PC-9 (cell line): ENCODE results near the gene LTBP3. TPM values are rescaled to one million over a fixed set of nuclear protein-coding genes. Genes with fewer than 3 reads are reported as not detected.

Source experiments
- BruUV-seq: library from RNA; stranded (reverse); fragments of 400-500 nt; replicated peaks from 2 replicates; lab custom pipeline; 2021; lab: Mats Ljungman, UMichigan
- CTCF ChIA-PET: fragments of 300-600 bp; sonication (Branson Sonifier 250); formaldehyde crosslinking; loops from one replicate; lab custom pipeline; 2022; ENCODE audit warnings: antibody characterized with exemption; lab: Charles Lee
- POLR2A ChIA-PET: fragments of 300-600 bp; sonication (Branson Sonifier 250); formaldehyde crosslinking; loops from one replicate; lab custom pipeline; 2022; ENCODE audit warnings: antibody characterized with exemption; ENCODE audit not compliant: unreplicated experiment; lab: Charles Lee
- DNase-seq, 2 experiments: peaks; one replicate each; pipeline versions ENCODE4 v3.0.0 to v3.0.0-alpha.2; 2015 to 2022; ENCODE audit warnings: mixed read lengths in 1 of 2
- H2AFZ ChIP-seq: fragments of 200-600 bp; sonication (generic); 2 replicates; pipeline ENCODE4 v1.8.1; 2017; ENCODE audit warnings: antibody characterized with exemption
- H3F3A ChIP-seq: fragments of 200-600 bp; sonication (generic); 2 replicates; pipeline ENCODE4 v1.8.1; 2017; ENCODE audit warnings: antibody characterized with exemption, mild to moderate bottlenecking, low read depth; ENCODE audit not compliant: insufficient read depth
- H3K27ac ChIP-seq: fragments of 200-600 bp; sonication (generic); 2 replicates; pipeline ENCODE4 v1.6.1; 2016; ENCODE audit warnings: mixed run types
- H3K27me3 ChIP-seq: fragments of 200-600 bp; sonication (generic); 2 replicates; pipeline ENCODE4 v1.6.1; 2016; ENCODE audit warnings: low read depth, mixed run types; ENCODE audit not compliant: insufficient read depth
- H3K36me3 ChIP-seq: fragments of 200-600 bp; sonication (generic); 2 replicates; pipeline ENCODE4 v1.6.1; 2016; ENCODE audit warnings: low read depth, mixed run types
- H3K4me1 ChIP-seq: fragments of 200-600 bp; sonication (generic); replicated peaks from 2 replicates; pipeline ENCODE4 v1.6.1; 2016; ENCODE audit warnings: mixed run types; ENCODE audit not compliant: insufficient read depth
- H3K4me2 ChIP-seq: fragments of 200-600 bp; sonication (generic); 2 replicates; pipeline ENCODE4 v1.6.1; 2017; ENCODE audit warnings: mixed run types
- H3K4me3 ChIP-seq: fragments of 200-600 bp; sonication (generic); 2 replicates; pipeline ENCODE4 v1.6.1; 2016; ENCODE audit warnings: mixed run types
- H3K79me2 ChIP-seq: fragments of 200-600 bp; sonication (generic); 2 replicates; pipeline ENCODE4 v1.6.1; 2017; ENCODE audit warnings: low read depth, mixed run types
- H3K9me2 ChIP-seq: fragments of 200-600 bp; sonication (generic); 2 replicates; pipeline ENCODE4 v1.8.1; 2017; ENCODE audit warnings: mild to moderate bottlenecking; ENCODE audit not compliant: insufficient read depth
- H3K9me3 ChIP-seq: fragments of 200-600 bp; sonication (generic); 2 replicates; pipeline ENCODE4 v1.8.1; 2016; ENCODE audit warnings: low read depth; ENCODE audit not compliant: insufficient read depth
- H4K20me1 ChIP-seq: fragments of 200-600 bp; sonication (generic); 2 replicates; pipeline ENCODE4 v1.8.1; 2017; ENCODE audit not compliant: insufficient read depth
- EZH2 ChIP-seq: fragments of 200-600 bp; sonication (generic); IDR thresholded peaks from 2 replicates; pipeline ENCODE4 v1.8.0; 2017; ENCODE audit warnings: antibody characterized with exemption, low read depth
- intact Hi-C: fragments of 100-400 bp; cut with micrococcal nuclease; formaldehyde crosslinking; loops from one replicate; pipeline ENCODE4 v1.10.0; 2022; ENCODE audit not compliant: unreplicated experiment
- total RNA-seq: library from RNA; stranded (reverse); gene quantifications from 2 replicates; pipeline ENCODE4 v1.2.3, GENCODE V29; 2021
- TF ChIP-seq, protein P1 (sequence below): fragments of 200-600 bp; sonication (generic); conservative IDR thresholded peaks from 2 replicates; pipeline ENCODE4 v1.6.1; 2017; ENCODE audit warnings: mixed run types, antibody characterized with exemption, mild to moderate bottlenecking, moderate library complexity

Gene LTBP3
- total RNA-seq, 1 experiment from 2014 or later = 455 TPM

DNA sequence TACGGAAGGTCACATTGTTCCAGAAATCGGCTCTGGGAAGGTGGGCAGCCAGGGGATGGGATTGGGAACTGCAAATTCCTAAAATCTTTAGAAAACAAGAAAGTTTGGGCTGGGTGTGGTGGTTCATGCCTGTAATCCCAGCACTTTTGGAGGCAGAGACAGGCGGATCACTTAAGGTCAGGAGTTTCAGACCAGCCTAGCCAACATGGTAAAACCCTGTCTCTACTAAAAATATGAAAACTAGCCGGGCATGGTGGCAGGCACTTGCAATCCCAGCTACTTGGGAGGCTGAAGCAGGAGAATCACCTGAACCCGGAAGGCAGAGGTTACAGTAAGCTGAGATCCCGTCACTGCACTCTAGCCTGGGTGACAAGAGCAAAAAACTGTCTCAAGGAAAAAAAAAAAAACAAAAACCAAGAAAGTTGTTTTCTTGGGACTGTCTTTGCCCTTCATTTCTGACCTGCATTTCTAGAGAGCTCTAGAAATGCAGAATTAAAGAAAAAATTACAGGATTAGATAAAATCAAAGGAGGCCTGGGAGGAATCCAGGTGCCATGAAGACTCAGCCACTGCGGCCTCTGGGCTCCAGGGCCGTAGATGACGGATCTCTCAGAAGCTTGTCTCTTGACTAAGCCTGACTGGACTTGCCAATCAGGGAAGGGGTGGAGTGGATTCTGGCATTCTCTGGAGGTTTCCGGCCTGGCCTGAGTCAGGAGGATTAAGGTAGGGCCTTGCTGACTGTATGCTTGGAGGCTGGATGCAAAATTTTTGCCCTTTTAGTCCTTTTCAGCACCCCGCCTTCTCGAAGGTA is 64.6 kb downstream of the LTBP3 start:
- H3F3A ChIP-seq = peaks cover 70% of the 10 kb centered on the region
- peak overlapping the region; percentile 70 for H3K4me2 ChIP-seq
- H4K20me1 ChIP-seq = no peaks in the 10 kb centered on the region
- ChIA-PET POLR2A (interaction anchor here (0.6 to 3.6 kb wide), 12 partner anchors 13 to 411 kb away, joined by 3 to 34 read pairs (median 6); partner anchors contain the start of genes NEAT1 and SLC25A45), CTCF (interaction anchor here (0.6 to 4.4 kb wide), 6 partner anchors 15 to 112 kb away, joined by 3 to 18 read pairs (median 4); no protein-coding TSS in a partner anchor)
- H2AFZ ChIP-seq = no peak overlapping the region
- H3K79me2 ChIP-seq = peaks cover 16% of the 10 kb centered on the region
- H3K27me3 ChIP-seq = no peaks in the 10 kb centered on the region
- H3K9me2 ChIP-seq = no peaks in the 10 kb centered on the region
- intact Hi-C loops = loop anchor here (10.0 kb wide), 1 partner anchor 291 kb away; the partner anchor contains the start of genes AP5B1 and OVOL1
- H3K9me3 ChIP-seq = no peaks in the 10 kb centered on the region
- peaks cover 77% of the 10 kb centered on the region for H3K4me1 ChIP-seq
- H3K4me3 ChIP-seq = no peak overlapping the region; the same call in 1 of the 2 replicates
- H3K36me3 ChIP-seq = no peaks in the 10 kb centered on the region
- peak overlapping the region; percentile 88 for H3K27ac ChIP-seq
- BruUV-seq = TSS peak; percentile 50
- DNase-seq = peak; percentile 90 to 97
- TF ChIP-seq, protein P1, sequence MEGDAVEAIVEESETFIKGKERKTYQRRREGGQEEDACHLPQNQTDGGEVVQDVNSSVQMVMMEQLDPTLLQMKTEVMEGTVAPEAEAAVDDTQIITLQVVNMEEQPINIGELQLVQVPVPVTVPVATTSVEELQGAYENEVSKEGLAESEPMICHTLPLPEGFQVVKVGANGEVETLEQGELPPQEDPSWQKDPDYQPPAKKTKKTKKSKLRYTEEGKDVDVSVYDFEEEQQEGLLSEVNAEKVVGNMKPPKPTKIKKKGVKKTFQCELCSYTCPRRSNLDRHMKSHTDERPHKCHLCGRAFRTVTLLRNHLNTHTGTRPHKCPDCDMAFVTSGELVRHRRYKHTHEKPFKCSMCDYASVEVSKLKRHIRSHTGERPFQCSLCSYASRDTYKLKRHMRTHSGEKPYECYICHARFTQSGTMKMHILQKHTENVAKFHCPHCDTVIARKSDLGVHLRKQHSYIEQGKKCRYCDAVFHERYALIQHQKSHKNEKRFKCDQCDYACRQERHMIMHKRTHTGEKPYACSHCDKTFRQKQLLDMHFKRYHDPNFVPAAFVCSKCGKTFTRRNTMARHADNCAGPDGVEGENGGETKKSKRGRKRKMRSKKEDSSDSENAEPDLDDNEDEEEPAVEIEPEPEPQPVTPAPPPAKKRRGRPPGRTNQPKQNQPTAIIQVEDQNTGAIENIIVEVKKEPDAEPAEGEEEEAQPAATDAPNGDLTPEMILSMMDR = no peak
- no peak for TF ChIP-seq EZH2

- TF ChIP-seq, protein P1 = no peak
- no peak for TF ChIP-seq EZH2
- Histone ChIP-seq H3K79me2 (peaks cover 8% of the 10 kb centered on the region), H2AFZ (no peak overlapping the region)
These were observed 65.4 kb downstream of the LTBP3 start for GRCh38 chr11:65492637-65493366.

GRCh38 chr11:65492387-65492636 is 65.8 kb downstream of the LTBP3 start:
- intact Hi-C loops = loop anchor here (10.0 kb wide), 1 partner anchor 292 kb away; the partner anchor contains the start of genes AP5B1 and OVOL1
- no peaks in the 10 kb centered on the region for H3K9me2 ChIP-seq
- ChIA-PET CTCF (interaction anchor here (0.6 to 4.4 kb wide), 4 partner anchors 14 to 217 kb away, joined by 3 to 18 read pairs (median 7); no protein-coding TSS in a partner anchor), POLR2A (interaction anchor here (0.5 to 3.6 kb wide), 12 partner anchors 9 to 301 kb away, joined by 3 to 41 read pairs (median 8); partner anchors contain the start of gene FAM89B)
- TF ChIP-seq EZH2 = no peak
- TF ChIP-seq, protein P1 = no peak
- H2AFZ ChIP-seq = no peak overlapping the region
- H3K9me3 ChIP-seq = no peaks in the 10 kb centered on the region
- peaks cover 67% of the 10 kb centered on the region for H3F3A ChIP-seq
- H4K20me1 ChIP-seq = no peaks in the 10 kb centered on the region
- H3K27ac ChIP-seq = peak overlapping the region; percentile 88
- H3K27me3 ChIP-seq = no peaks in the 10 kb centered on the region
- H3K4me1 ChIP-seq = peaks cover 86% of the 10 kb centered on the region
- peak overlapping the region; percentile 70 for H3K4me2 ChIP-seq
- H3K79me2 ChIP-seq = peaks cover 6% of the 10 kb centered on the region; the same call in 1 of the 2 replicates
- H3K4me3 ChIP-seq = no peak overlapping the region
- DNase-seq = no peak
- no peaks in the 10 kb centered on the region for H3K36me3 ChIP-seq
- BruUV-seq = no TSS peak

More at GRCh38 chr11:65492637-65493366, 65.4 kb downstream of the LTBP3 start:
- Histone ChIP-seq H3K27ac (peak overlapping the region; percentile 88), H3K36me3 (no peaks in the 10 kb centered on the region), H3K9me3 (no peaks in the 10 kb centered on the region), H3K9me2 (no peaks in the 10 kb centered on the region), H3K27me3 (no peaks in the 10 kb centered on the region), H3F3A (peaks cover 67% of the 10 kb centered on the region), H3K4me2 (peak overlapping the region; percentile 70), H4K20me1 (no peaks in the 10 kb centered on the region), H3K4me3 (no peak overlapping the region), H3K4me1 (peaks cover 85% of the 10 kb centered on the region)
- intact Hi-C loops = loop anchor here (10.0 kb wide), 1 partner anchor 292 kb away; the partner anchor contains the start of genes AP5B1 and OVOL1
- CTCF ChIA-PET = interaction anchor here (0.6 to 4.4 kb wide), 6 partner anchors 15 to 111 kb away, joined by 3 to 18 read pairs (median 4); no protein-coding TSS in a partner anchor
- POLR2A ChIA-PET = interaction anchor here (0.5 to 3.6 kb wide), 10 partner anchors 11 to 976 kb away, joined by 3 to 41 read pairs (median 10); partner anchors contain the start of gene SLC25A45
- no TSS peak for BruUV-seq
- DNase-seq = peak; percentile 58 to 69
